Trophoblast cell (in vitro differentiated cells and primary cell): ENCODE measurements around the gene SCP2.

Experiments
- DNase-seq, 2 donors: peaks; one replicate each; pipeline ENCODE4 v3.0.0-alpha.2; 2016
- H2AFZ ChIP-seq: 2 replicates; pipeline ENCODE4 v1.6.1; 2013; ENCODE audit warnings: low read length, moderate library complexity, mild to moderate bottlenecking; ENCODE audit not compliant: insufficient read depth, poor library complexity
- H2AK5ac ChIP-seq: 2 replicates; pipeline ENCODE4 v1.6.1; 2013; ENCODE audit warnings: mild to moderate bottlenecking, low read length
- H2BK120ac ChIP-seq: 2 replicates; pipeline ENCODE4 v1.6.1; 2013; ENCODE audit warnings: low read length, mild to moderate bottlenecking, moderate library complexity; ENCODE audit not compliant: insufficient read depth, poor library complexity
- H2BK12ac ChIP-seq: 2 replicates; pipeline ENCODE4 v1.6.1; 2013; ENCODE audit warnings: mild to moderate bottlenecking, low read length, moderate library complexity
- H2BK5ac ChIP-seq: 2 replicates; pipeline ENCODE4 v1.6.1; 2013; ENCODE audit warnings: low read length, low read depth, moderate library complexity, mild to moderate bottlenecking; ENCODE audit not compliant: poor library complexity
- H3K14ac ChIP-seq: 2 replicates; pipeline ENCODE4 v1.6.1; 2013; ENCODE audit warnings: mild to moderate bottlenecking, low read length
- H3K18ac ChIP-seq: 2 replicates; pipeline ENCODE4 v1.6.1; 2013; ENCODE audit warnings: mild to moderate bottlenecking, low read length
- H3K23ac ChIP-seq: 2 replicates; pipeline ENCODE4 v1.6.1; 2013; ENCODE audit warnings: low read length
- H3K27ac ChIP-seq: 2 replicates; pipeline ENCODE4 v1.5.1; 2013; ENCODE audit warnings: low read depth, mild to moderate bottlenecking, inconsistent platforms, low read length, moderate library complexity
- H3K27me3 ChIP-seq: 2 replicates; pipeline ENCODE4 v1.6.1; 2013; ENCODE audit warnings: inconsistent platforms, mild to moderate bottlenecking, low read length, moderate library complexity; ENCODE audit not compliant: insufficient read depth
- H3K36me3 ChIP-seq, 2 experiments: 1 replicate in 1 of 2; 2 replicates in 1 of 2; pipeline ENCODE4 v1.6.1; 2013; ENCODE audit warnings: low read length in 2 of 2, mild to moderate bottlenecking in 2 of 2, moderate library complexity in 1 of 2; ENCODE audit not compliant: insufficient read depth in 2 of 2, control insufficient read depth in 1 of 2
- H3K4ac ChIP-seq: 2 replicates; pipeline ENCODE4 v1.6.1; 2013; ENCODE audit warnings: low read depth, mild to moderate bottlenecking, low read length, moderate library complexity
- H3K4me1 ChIP-seq, 2 experiments: 1 replicate in 1 of 2; 2 replicates in 1 of 2; pipeline ENCODE4 v1.6.1; 2013; ENCODE audit warnings: low read length in 2 of 2, mild to moderate bottlenecking in 2 of 2, moderate library complexity in 1 of 2; ENCODE audit not compliant: insufficient read depth in 2 of 2, control insufficient read depth in 1 of 2
- H3K4me2 ChIP-seq: 2 replicates; pipeline ENCODE4 v1.6.1; 2013; ENCODE audit warnings: inconsistent platforms, mild to moderate bottlenecking, low read length, moderate library complexity
- H3K4me3 ChIP-seq: 2 replicates; pipeline ENCODE4 v1.5.1; 2013; ENCODE audit warnings: mild to moderate bottlenecking, low read depth, low read length, inconsistent platforms
- H3K79me1 ChIP-seq: one replicate; pipeline ENCODE4 v1.6.1; 2013; ENCODE audit warnings: low read length
- H3K79me2 ChIP-seq: 2 replicates; pipeline ENCODE4 v1.6.1; 2013; ENCODE audit warnings: low read length, mild to moderate bottlenecking; ENCODE audit not compliant: control insufficient read depth, insufficient read depth, poor library complexity
- H3K9ac ChIP-seq: 2 replicates; pipeline ENCODE4 v1.6.1; 2013; ENCODE audit warnings: mild to moderate bottlenecking, low read length
- H3K9me3 ChIP-seq: 2 replicates; pipeline ENCODE4 v1.6.1; 2013; ENCODE audit warnings: low read depth, mild to moderate bottlenecking, control low read depth, inconsistent platforms, low read length; ENCODE audit not compliant: insufficient read depth
- H4K12ac ChIP-seq: 2 replicates; pipeline ENCODE4 v1.6.1; 2013; ENCODE audit warnings: low read depth, mild to moderate bottlenecking, low read length, moderate library complexity
- H4K8ac ChIP-seq: 2 replicates; pipeline ENCODE4 v1.6.1; 2013; ENCODE audit warnings: low read depth, mild to moderate bottlenecking, low read length, moderate library complexity
- H4K91ac ChIP-seq: one replicate; pipeline ENCODE4 v1.6.1; 2013; ENCODE audit warnings: low read depth, mild to moderate bottlenecking, low read length, moderate library complexity
- WGBS: extraction: QIAGEN DNeasy Blood & Tissue Kit; methylation state at CpG from one replicate; pipeline ENCODE4 v1.1.7; 2013; ENCODE audit warnings: missing lambda C conversion rate; ENCODE audit not compliant: insufficient read length, insufficient coverage; ENCODE audit errors: extremely low coverage; 5-methylcytosine and 5-hydroxymethylcytosine counted together

The SCP2 gene

DNA sequence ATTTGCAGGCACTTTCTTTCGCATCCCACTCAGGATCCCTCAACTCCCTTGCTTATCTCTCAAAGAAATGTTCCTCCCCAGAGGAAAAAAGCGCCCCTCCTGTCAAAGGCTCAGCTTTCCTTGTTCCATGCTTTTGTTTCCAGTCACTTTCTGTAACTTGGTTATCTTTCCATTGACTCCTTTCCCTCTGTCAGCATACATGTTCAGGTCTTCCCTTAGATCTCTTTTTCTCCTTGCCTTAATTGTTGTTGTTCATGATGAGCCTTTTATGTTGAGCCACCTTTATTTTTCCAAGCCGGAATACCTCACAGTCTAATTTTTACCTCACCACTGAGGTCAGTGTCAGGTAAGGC, 88.4 kb downstream of the SCP2 start:
- Histone ChIP-seq H4K91ac (no peak overlapping the region), H2AFZ (peak overlapping the region; percentile 26), H3K4me2 (peak overlapping the region; percentile 64), H3K23ac (no peak overlapping the region), H3K27ac (no peak overlapping the region), H3K14ac (no peak overlapping the region), H3K9ac (no peak overlapping the region), H3K4ac (no peak overlapping the region), H3K79me2 (no peaks in the 10 kb centered on the region), H3K4me3 (no peak overlapping the region), H2BK12ac (no peak overlapping the region), H3K36me3 (peaks cover 0 to 5% of the 10 kb centered on the region in 2 experiments), H3K79me1 (no peaks in the 10 kb centered on the region), H4K8ac (peak overlapping the region; percentile 42), H2BK5ac (no peak overlapping the region), H3K9me3 (no peaks in the 10 kb centered on the region), H4K12ac (peak overlapping the region; percentile 16), H3K18ac (no peak overlapping the region), H2BK120ac (no peak overlapping the region), H3K27me3 (no peaks in the 10 kb centered on the region), H2AK5ac (no peak overlapping the region), H3K4me1 (no peaks in the 10 kb centered on the region)
- no CpG with 5 or more reads among the region's 3 CpGs for WGBS
- DNase-seq, result no peak

DNA sequence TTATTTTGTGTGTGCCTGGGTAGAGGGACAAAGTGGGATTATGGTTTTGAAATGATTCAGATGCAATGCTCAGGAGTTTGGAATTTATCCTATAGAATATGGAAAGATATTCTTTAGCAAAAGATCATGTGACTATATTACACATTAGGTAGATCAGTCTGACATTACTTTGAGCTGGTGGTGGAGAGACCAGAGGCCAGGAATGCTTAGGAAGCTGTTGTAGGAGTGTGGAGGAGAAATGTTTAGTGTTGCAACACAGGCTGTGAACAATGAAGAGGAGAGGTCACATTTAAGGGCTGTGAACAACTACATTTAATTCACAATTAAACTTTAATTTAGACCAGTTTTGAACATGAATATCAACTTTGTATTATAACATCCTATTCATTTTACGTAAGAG, 89.6 kb downstream of the SCP2 start:
- H3K27ac ChIP-seq, result no peak overlapping the region
- H3K4me1 ChIP-seq, result peaks cover 0 to 2% of the 10 kb centered on the region in 2 experiments
- H3K18ac ChIP-seq, result no peak overlapping the region
- no peak overlapping the region for H3K4me3 ChIP-seq
- H2AK5ac ChIP-seq, result no peak overlapping the region
- no peak overlapping the region for H2BK12ac ChIP-seq
- H3K4ac ChIP-seq, result no peak overlapping the region
- H2BK5ac ChIP-seq, result no peak overlapping the region
- no peaks in the 10 kb centered on the region for H3K79me1 ChIP-seq
- H4K8ac ChIP-seq, result no peak overlapping the region
- H4K91ac ChIP-seq, result no peak overlapping the region
- peaks cover 0 to 5% of the 10 kb centered on the region in 2 experiments for H3K36me3 ChIP-seq
- H3K79me2 ChIP-seq, result no peaks in the 10 kb centered on the region
- WGBS, result no CpG with 5 or more reads among the region's 1 CpG
- H3K23ac ChIP-seq, result no peak overlapping the region
- H2BK120ac ChIP-seq, result no peak overlapping the region
- no peak overlapping the region for H3K9ac ChIP-seq
- H3K27me3 ChIP-seq, result no peaks in the 10 kb centered on the region
- H4K12ac ChIP-seq, result no peak overlapping the region
- H2AFZ ChIP-seq, result no peak overlapping the region
- DNase-seq, result no peak
- H3K4me2 ChIP-seq, result no peak overlapping the region
- H3K9me3 ChIP-seq, result no peaks in the 10 kb centered on the region
- H3K14ac ChIP-seq, result no peak overlapping the region

DNA sequence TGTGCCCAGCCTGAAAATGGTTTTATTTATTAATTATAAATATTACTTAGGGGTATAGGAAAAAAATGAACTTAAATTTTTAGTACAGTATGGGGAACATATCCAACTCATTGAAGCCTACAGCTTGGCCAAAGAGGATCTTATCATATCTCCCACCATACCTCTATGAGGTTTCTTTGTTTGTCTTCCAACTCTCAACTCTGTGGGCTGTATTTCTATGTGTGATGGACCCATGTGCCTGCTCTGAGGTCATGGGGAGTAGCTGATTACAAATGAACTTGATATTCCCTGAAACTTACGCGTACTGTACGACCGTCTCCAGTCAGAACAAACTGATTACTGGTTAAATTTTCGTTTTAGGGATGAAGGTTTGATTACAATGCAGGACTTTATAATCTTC, 93.5 kb downstream of the SCP2 start:
- H3K18ac ChIP-seq, result no peak overlapping the region
- H3K4ac ChIP-seq, result no peak overlapping the region
- WGBS, result no CpG with 5 or more reads among the region's 5 CpGs
- no peak overlapping the region for H4K91ac ChIP-seq
- no peak overlapping the region for H3K4me2 ChIP-seq
- no peak overlapping the region for H2AFZ ChIP-seq
- H4K8ac ChIP-seq, result no peak overlapping the region
- no peak overlapping the region for H3K23ac ChIP-seq
- H3K79me2 ChIP-seq, result no peaks in the 10 kb centered on the region
- H2AK5ac ChIP-seq, result no peak overlapping the region
- H3K4me1 ChIP-seq, result peaks cover 0 to 6% of the 10 kb centered on the region in 2 experiments
- no peak overlapping the region for H3K4me3 ChIP-seq
- no peak for DNase-seq
- H3K9me3 ChIP-seq, result no peaks in the 10 kb centered on the region
- no peak overlapping the region for H3K27ac ChIP-seq
- no peak overlapping the region for H3K9ac ChIP-seq
- H2BK120ac ChIP-seq, result no peak overlapping the region
- no peaks in the 10 kb centered on the region for H3K79me1 ChIP-seq
- no peak overlapping the region for H4K12ac ChIP-seq
- H2BK5ac ChIP-seq, result no peak overlapping the region
- no peaks in the 10 kb centered on the region for H3K27me3 ChIP-seq
- no peak overlapping the region for H3K14ac ChIP-seq
- peaks cover 0 to 5% of the 10 kb centered on the region in 2 experiments for H3K36me3 ChIP-seq
- H2BK12ac ChIP-seq, result no peak overlapping the region

- Histone ChIP-seq H4K8ac (no peak overlapping the region), H3K14ac (no peak overlapping the region), H3K4me2 (no peak overlapping the region), H4K12ac (no peak overlapping the region), H3K27me3 (no peaks in the 10 kb centered on the region), H3K4me3 (no peak overlapping the region), H3K9me3 (no peaks in the 10 kb centered on the region), H4K91ac (no peak overlapping the region), H3K4ac (no peak overlapping the region), H3K27ac (no peak overlapping the region), H3K9ac (no peak overlapping the region), H3K4me1 (peaks cover 0 to 6% of the 10 kb centered on the region in 2 experiments), H2BK5ac (no peak overlapping the region), H3K18ac (no peak overlapping the region), H3K79me2 (no peaks in the 10 kb centered on the region), H2AFZ (no peak overlapping the region), H3K23ac (no peak overlapping the region), H2BK120ac (no peak overlapping the region), H3K79me1 (no peaks in the 10 kb centered on the region), H2AK5ac (no peak overlapping the region), H2BK12ac (no peak overlapping the region), H3K36me3 (peaks cover 0 to 5% of the 10 kb centered on the region in 2 experiments)
- no CpG with 5 or more reads among the region's 1 CpG for WGBS
- DNase-seq, result no peak
These were observed 95.1 kb downstream of the SCP2 start for GRCh38 chr1:53022179-53022578.
